HepG2 (cell line): ENCODE data around the gene RSF1. TPM values are rescaled to one million over a fixed set of nuclear protein-coding genes. Genes with fewer than 3 reads are reported as not detected.

Experiments
- HDAC2 ChIP-seq: sonication (generic); formaldehyde crosslinking; IDR thresholded peaks from 2 replicates; pipeline ENCODE4 v1.4.0; 2020; ENCODE audit warnings: missing genetic modification reagents
- JUN ChIP-seq: sonication (generic); formaldehyde crosslinking; IDR thresholded peaks from 2 replicates; pipeline ENCODE4 v1.4.0; 2020; ENCODE audit warnings: mild to moderate bottlenecking, missing genetic modification reagents
- RFX1 ChIP-seq: fragments of 450-650 bp; IDR thresholded peaks from 2 replicates; pipeline ENCODE4 v1.6.1; 2017
- SETDB1 ChIP-seq: sonication (generic); formaldehyde crosslinking; IDR thresholded peaks from 2 replicates; pipeline ENCODE4 v1.5.1; 2020; ENCODE audit warnings: missing genetic modification reagents, mild to moderate bottlenecking, borderline replicate concordance
- TEAD2 ChIP-seq: sonication (generic); formaldehyde crosslinking; IDR thresholded peaks from 2 replicates; pipeline ENCODE4 v1.9.0; 2021; ENCODE audit warnings: missing genetic modification reagents
- TRIM24 ChIP-seq: sonication (generic); formaldehyde crosslinking; IDR thresholded peaks from 2 replicates; pipeline ENCODE4 v1.8.0; 2022; ENCODE audit warnings: mild to moderate bottlenecking, missing genetic modification reagents
- ZNF3 ChIP-seq: IDR thresholded peaks from 2 replicates; pipeline ENCODE4 v1.7.0; 2017; ENCODE audit warnings: inconsistent platforms
- polyA plus RNA-seq, 8 experiments: library from polyadenylated mRNA; depleted of rRNA in 3 of 8; stranded (reverse) in 7 of 8; unstranded in 1 of 8; fragments of >200 nt; fragmentation: Illumina TruSeq in 4 of 8; extraction: Trizol in 4 of 8; gene quantifications; 2 replicates each; pipeline versions ENCODE4 v1.2.1 to v1.2.3, GENCODE V29; 2011 to 2016; ENCODE audit warnings: low read depth in 4 of 8, missing spikeins in 1 of 8, mixed read lengths in 1 of 8; ENCODE audit not compliant: insufficient read depth in 1 of 8
- total RNA-seq, 5 experiments: library from RNA; depleted of rRNA; stranded (reverse); fragments of >200 nt; fragmentation: Illumina TruSeq; extraction: Trizol; gene quantifications; 2 replicates each; pipeline ENCODE4 v1.2.3, GENCODE V29; 2016; ENCODE audit warnings: low read depth in 1 of 5
- TF ChIP-seq, protein P1 (sequence below): sonication (generic); formaldehyde crosslinking; IDR thresholded peaks from 2 replicates; pipeline ENCODE4 v1.4.0; 2020; ENCODE audit warnings: missing genetic modification reagents
- TF ChIP-seq, protein P2 (sequence below): IDR thresholded peaks from 2 replicates; pipeline ENCODE4 v1.6.1; 2016; ENCODE audit warnings: low read depth, borderline replicate concordance
- TF ChIP-seq, protein P3 (sequence below): sonication (generic); formaldehyde crosslinking; IDR thresholded peaks from 2 replicates; pipeline ENCODE4 v1.5.0; 2020; ENCODE audit warnings: missing genetic modification reagents, mild to moderate bottlenecking, borderline replicate concordance
- TF ChIP-seq, protein P4 (sequence below): fragments of 450-650 bp; IDR thresholded peaks from 2 replicates; pipeline ENCODE4 v1.6.1; 2016
- TF ChIP-seq, protein P5 (sequence below): sonication (generic); formaldehyde crosslinking; IDR thresholded peaks from 2 replicates; pipeline ENCODE4 v1.4.0; 2020; ENCODE audit warnings: missing genetic modification reagents
- TF ChIP-seq, protein P6 (sequence below): sonication (generic); formaldehyde crosslinking; IDR thresholded peaks from 2 replicates; pipeline ENCODE4 v1.4.0; 2020; ENCODE audit warnings: mild to moderate bottlenecking, missing genetic modification reagents
- TF ChIP-seq, protein P7 (sequence below): sonication (generic); formaldehyde crosslinking; IDR thresholded peaks from 2 replicates; pipeline ENCODE4 v1.4.0; 2020; ENCODE audit warnings: missing genetic modification reagents, borderline replicate concordance
- TF ChIP-seq, protein P8 (sequence below): sonication (generic); formaldehyde crosslinking; IDR thresholded peaks from 2 replicates; pipeline ENCODE4 v1.4.0; 2020; ENCODE audit warnings: missing genetic modification reagents

RSF1 gene
- total and polyA plus RNA-seq, 2 of the 13 experiments (the other 11 are each of a cell fraction or from before 2014, with no cell fraction given) = 15.5 to 33.1 TPM

DNA sequence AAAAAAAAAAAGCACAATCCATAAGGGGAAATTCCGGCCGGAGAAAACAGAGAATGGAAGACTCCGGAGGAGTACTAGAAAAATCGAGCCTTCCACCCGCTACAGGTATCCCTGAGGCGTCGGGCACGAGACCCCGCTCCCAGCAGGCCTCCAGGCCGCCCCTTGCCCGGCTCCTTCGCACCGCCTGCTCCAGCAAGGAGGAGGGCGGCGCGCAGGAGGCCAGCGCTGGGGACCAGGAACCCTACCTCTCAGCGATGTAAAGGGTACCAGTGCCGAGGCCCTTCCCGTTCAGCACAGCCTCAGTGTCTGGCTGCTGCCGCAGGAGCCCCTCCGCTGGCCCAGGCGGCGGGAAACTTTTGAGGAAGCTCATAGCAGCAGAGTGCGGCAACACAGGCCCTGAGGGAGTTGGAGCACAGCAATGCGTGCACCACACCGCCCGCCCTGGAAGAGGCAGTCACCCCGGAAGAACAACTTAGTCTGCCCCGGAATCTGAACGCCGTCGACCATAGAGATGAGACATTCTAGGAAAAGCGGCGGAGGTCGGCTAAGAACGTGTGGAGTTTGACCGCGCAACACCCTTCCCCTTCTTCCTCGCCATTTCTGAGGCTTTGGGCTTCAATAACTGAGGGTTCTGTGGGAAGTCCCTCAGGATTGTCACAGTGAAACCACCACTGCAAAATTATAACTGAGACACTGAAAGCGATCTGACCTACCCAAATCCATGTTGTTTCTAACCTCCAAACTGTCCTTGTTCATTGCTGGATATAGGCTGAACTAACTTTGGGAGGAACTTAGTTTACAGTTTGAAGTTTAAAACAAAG, 183.0 kb downstream of the RSF1 start, which contains the start of gene CLNS1A (continued):
- TF ChIP-seq, protein P1, sequence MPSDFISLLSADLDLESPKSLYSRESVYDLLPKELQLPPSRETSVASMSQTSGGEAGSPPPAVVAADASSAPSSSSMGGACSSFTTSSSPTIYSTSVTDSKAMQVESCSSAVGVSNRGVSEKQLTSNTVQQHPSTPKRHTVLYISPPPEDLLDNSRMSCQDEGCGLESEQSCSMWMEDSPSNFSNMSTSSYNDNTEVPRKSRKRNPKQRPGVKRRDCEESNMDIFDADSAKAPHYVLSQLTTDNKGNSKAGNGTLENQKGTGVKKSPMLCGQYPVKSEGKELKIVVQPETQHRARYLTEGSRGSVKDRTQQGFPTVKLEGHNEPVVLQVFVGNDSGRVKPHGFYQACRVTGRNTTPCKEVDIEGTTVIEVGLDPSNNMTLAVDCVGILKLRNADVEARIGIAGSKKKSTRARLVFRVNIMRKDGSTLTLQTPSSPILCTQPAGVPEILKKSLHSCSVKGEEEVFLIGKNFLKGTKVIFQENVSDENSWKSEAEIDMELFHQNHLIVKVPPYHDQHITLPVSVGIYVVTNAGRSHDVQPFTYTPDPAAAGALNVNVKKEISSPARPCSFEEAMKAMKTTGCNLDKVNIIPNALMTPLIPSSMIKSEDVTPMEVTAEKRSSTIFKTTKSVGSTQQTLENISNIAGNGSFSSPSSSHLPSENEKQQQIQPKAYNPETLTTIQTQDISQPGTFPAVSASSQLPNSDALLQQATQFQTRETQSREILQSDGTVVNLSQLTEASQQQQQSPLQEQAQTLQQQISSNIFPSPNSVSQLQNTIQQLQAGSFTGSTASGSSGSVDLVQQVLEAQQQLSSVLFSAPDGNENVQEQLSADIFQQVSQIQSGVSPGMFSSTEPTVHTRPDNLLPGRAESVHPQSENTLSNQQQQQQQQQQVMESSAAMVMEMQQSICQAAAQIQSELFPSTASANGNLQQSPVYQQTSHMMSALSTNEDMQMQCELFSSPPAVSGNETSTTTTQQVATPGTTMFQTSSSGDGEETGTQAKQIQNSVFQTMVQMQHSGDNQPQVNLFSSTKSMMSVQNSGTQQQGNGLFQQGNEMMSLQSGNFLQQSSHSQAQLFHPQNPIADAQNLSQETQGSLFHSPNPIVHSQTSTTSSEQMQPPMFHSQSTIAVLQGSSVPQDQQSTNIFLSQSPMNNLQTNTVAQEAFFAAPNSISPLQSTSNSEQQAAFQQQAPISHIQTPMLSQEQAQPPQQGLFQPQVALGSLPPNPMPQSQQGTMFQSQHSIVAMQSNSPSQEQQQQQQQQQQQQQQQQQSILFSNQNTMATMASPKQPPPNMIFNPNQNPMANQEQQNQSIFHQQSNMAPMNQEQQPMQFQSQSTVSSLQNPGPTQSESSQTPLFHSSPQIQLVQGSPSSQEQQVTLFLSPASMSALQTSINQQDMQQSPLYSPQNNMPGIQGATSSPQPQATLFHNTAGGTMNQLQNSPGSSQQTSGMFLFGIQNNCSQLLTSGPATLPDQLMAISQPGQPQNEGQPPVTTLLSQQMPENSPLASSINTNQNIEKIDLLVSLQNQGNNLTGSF (CRISPR knock-in tag) = peak; percentile 63; the same call in 1 of the 2 replicates
- TF ChIP-seq, protein P2, sequence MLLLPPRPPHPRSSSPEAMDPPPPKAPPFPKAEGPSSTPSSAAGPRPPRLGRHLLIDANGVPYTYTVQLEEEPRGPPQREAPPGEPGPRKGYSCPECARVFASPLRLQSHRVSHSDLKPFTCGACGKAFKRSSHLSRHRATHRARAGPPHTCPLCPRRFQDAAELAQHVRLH (CRISPR knock-in tag) = peak; percentile 96
- no peak for TF ChIP-seq RFX1
- TF ChIP-seq TRIM24 (CRISPR knock-in tag) = no peak
- TF ChIP-seq, protein P3, sequence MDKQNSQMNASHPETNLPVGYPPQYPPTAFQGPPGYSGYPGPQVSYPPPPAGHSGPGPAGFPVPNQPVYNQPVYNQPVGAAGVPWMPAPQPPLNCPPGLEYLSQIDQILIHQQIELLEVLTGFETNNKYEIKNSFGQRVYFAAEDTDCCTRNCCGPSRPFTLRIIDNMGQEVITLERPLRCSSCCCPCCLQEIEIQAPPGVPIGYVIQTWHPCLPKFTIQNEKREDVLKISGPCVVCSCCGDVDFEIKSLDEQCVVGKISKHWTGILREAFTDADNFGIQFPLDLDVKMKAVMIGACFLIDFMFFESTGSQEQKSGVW = no peak
- TF ChIP-seq SETDB1 (CRISPR knock-in tag) = no peak
- TF ChIP-seq, protein P4, sequence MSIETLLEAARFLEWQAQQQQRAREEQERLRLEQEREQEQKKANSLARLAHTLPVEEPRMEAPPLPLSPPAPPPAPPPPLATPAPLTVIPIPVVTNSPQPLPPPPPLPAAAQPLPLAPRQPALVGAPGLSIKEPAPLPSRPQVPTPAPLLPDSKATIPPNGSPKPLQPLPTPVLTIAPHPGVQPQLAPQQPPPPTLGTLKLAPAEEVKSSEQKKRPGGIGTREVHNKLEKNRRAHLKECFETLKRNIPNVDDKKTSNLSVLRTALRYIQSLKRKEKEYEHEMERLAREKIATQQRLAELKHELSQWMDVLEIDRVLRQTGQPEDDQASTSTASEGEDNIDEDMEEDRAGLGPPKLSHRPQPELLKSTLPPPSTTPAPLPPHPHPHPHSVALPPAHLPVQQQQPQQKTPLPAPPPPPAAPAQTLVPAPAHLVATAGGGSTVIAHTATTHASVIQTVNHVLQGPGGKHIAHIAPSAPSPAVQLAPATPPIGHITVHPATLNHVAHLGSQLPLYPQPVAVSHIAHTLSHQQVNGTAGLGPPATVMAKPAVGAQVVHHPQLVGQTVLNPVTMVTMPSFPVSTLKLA = no peak; the same call in 1 of the 2 replicates
- peak; percentile 86 for TF ChIP-seq HDAC2 (CRISPR knock-in tag)
- TF ChIP-seq, protein P5, sequence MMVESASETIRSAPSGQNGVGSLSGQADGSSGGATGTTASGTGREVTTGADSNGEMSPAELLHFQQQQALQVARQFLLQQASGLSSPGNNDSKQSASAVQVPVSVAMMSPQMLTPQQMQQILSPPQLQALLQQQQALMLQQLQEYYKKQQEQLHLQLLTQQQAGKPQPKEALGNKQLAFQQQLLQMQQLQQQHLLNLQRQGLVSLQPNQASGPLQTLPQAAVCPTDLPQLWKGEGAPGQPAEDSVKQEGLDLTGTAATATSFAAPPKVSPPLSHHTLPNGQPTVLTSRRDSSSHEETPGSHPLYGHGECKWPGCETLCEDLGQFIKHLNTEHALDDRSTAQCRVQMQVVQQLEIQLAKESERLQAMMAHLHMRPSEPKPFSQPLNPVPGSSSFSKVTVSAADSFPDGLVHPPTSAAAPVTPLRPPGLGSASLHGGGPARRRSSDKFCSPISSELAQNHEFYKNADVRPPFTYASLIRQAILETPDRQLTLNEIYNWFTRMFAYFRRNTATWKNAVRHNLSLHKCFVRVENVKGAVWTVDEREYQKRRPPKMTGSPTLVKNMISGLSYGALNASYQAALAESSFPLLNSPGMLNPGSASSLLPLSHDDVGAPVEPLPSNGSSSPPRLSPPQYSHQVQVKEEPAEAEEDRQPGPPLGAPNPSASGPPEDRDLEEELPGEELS (CRISPR knock-in tag) = peak; percentile 69
- TF ChIP-seq, protein P6, sequence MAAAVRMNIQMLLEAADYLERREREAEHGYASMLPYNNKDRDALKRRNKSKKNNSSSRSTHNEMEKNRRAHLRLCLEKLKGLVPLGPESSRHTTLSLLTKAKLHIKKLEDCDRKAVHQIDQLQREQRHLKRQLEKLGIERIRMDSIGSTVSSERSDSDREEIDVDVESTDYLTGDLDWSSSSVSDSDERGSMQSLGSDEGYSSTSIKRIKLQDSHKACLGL = no peak
- TF ChIP-seq, protein P7, sequence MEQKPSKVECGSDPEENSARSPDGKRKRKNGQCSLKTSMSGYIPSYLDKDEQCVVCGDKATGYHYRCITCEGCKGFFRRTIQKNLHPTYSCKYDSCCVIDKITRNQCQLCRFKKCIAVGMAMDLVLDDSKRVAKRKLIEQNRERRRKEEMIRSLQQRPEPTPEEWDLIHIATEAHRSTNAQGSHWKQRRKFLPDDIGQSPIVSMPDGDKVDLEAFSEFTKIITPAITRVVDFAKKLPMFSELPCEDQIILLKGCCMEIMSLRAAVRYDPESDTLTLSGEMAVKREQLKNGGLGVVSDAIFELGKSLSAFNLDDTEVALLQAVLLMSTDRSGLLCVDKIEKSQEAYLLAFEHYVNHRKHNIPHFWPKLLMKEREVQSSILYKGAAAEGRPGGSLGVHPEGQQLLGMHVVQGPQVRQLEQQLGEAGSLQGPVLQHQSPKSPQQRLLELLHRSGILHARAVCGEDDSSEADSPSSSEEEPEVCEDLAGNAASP (CRISPR knock-in tag) = no peak; the same call in none of the 2 replicates
- TF ChIP-seq ZNF3 (CRISPR knock-in tag) = no peak
- TF ChIP-seq TEAD2 (CRISPR knock-in tag) = 0 out of 2 replicates have a peak, but pooled peaks have one; percentile 26
- TF ChIP-seq JUN (CRISPR knock-in tag) = peak; percentile 52; the same call in 1 of the 2 replicates
- TF ChIP-seq, protein P8, sequence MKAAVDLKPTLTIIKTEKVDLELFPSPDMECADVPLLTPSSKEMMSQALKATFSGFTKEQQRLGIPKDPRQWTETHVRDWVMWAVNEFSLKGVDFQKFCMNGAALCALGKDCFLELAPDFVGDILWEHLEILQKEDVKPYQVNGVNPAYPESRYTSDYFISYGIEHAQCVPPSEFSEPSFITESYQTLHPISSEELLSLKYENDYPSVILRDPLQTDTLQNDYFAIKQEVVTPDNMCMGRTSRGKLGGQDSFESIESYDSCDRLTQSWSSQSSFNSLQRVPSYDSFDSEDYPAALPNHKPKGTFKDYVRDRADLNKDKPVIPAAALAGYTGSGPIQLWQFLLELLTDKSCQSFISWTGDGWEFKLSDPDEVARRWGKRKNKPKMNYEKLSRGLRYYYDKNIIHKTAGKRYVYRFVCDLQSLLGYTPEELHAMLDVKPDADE (CRISPR knock-in tag) = no peak
